Measurements from ENCODE around the gene ITGA7.

ITGA7 gene

DNA sequence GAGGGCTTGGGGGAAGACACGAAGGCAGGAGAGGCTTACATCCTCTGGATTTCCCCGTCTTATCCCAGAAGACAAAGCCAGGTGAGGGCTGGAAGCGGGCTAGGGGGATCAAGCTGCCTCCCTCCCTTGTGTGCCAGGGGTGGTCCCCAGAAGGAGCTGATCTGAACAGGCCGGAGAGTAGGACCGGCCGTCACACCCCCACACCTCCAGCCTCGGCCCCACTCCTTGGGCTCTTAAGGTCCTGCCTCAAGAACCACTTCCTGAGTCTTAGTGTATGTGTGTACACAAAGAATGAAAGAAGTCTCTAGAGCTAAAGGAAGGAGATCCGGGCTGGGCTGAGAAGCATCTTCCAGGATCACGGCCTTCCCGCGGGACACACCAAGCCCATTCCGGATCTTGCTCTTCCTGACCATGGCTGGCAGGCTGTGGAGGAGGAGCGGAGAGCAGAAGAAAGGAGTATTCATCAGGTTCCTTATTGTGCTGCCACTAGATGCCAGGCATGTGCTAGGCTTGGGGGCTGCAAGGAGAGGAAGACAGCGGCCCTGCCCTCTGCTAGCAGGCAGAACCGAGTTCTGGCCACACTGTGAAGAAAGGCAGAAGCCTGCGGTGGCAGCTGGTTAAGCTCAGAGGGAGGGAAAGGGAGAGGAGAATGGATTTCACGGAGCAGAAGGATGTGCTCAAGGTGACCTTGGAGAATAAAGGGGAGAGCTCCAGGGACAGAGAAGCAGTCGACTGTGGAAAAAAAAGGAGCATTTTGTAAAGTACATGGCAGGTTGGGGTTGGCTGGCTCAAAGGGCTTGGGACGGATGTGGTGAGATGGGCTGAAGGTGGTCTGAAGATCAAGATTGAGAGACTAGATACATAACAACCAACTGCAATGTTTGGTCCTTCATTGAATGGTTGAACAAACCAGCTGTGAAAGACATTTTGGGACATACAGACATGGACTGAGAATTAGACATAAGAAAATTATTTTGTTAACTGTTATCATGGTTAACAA is 22.4 kb upstream of the ITGA7 start:
- peak in 1 of 2 experiments; percentile 65 for DNase-seq (ENCODE audit: low read depth in 1 of 2, low spot score in 1 of 2)
- no peak for TF ChIP-seq JUND (IDR thresholded peaks at IDR 0.05; ENCODE audit: low read depth)
- in situ Hi-C loops (cut with HindIII; ENCODE audit: low pct_unique_long_range_greater_than_20kb, low sequenced_read_pairs): no loop called here

- TF ChIP-seq JUND (IDR thresholded peaks at IDR 0.05; ENCODE audit: low read depth): no peak
- peak; percentile 95 to 99 for DNase-seq (ENCODE audit: low read depth in 1 of 2, low spot score in 1 of 2)
- in situ Hi-C loops (cut with HindIII; ENCODE audit: low pct_unique_long_range_greater_than_20kb, low sequenced_read_pairs): no loop called here
Measured at GRCh38 chr12:55728939-55729818, 21.5 kb upstream of the ITGA7 start, which contains the start of gene CD63. CD63 (minus strand) TSS chr12:55729009; CDS start chr12:55728341, 668 bp downstream.

GRCh38 chr12:55728186-55728938 is 20.7 kb upstream of the ITGA7 start:
- in situ Hi-C loops (cut with HindIII; ENCODE audit: low pct_unique_long_range_greater_than_20kb, low sequenced_read_pairs): no loop called here
- TF ChIP-seq JUND (IDR thresholded peaks at IDR 0.05; ENCODE audit: low read depth): no peak
- DNase-seq (ENCODE audit: low read depth in 1 of 2, low spot score in 1 of 2): peak in 1 of 2 experiments; percentile 73

DNA sequence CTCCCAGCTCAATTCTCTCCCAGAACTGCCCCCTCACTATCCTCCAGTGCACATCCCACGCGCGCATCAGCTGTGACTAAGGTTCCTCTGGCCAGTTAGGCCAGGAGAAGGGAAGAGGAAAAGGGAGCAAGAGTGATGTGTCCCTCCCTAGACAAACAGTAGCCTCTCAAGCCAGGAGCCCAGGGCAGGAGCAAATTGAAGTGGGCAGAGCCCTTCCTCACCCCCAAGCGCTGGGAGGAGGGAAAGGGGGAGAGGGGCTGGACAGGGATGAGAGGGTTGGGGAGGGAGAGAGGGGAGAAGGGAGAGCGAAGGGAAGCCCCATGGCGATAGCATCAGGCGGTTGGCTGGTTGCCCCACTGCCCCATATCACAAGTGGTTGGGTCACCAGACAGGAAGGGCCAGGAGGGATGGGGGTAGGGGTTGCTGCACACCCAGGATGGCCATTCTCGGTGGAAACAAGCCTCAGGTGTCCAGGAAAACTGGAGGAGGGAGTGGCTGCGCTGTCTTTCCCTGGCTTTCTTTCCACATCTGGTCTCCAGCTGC is 20.0 kb upstream of the ITGA7 start:
- DNase-seq (ENCODE audit: low read depth in 1 of 2, low spot score in 1 of 2): peak in 1 of 2 experiments; percentile 55
- in situ Hi-C loops (cut with HindIII; ENCODE audit: low pct_unique_long_range_greater_than_20kb, low sequenced_read_pairs): no loop called here

GRCh38 chr12:55726971-55727370 is 19.3 kb upstream of the ITGA7 start:
- TF ChIP-seq JUND (IDR thresholded peaks at IDR 0.05; ENCODE audit: low read depth): no peak
- in situ Hi-C loops (cut with HindIII; ENCODE audit: low pct_unique_long_range_greater_than_20kb, low sequenced_read_pairs): no loop called here
- no peak for DNase-seq (ENCODE audit: low read depth in 1 of 2, low spot score in 1 of 2)

More for the DNA sequence above, 20.0 kb upstream of the ITGA7 start:
- TF ChIP-seq JUND (IDR thresholded peaks at IDR 0.05; ENCODE audit: low read depth): no peak

DNA sequence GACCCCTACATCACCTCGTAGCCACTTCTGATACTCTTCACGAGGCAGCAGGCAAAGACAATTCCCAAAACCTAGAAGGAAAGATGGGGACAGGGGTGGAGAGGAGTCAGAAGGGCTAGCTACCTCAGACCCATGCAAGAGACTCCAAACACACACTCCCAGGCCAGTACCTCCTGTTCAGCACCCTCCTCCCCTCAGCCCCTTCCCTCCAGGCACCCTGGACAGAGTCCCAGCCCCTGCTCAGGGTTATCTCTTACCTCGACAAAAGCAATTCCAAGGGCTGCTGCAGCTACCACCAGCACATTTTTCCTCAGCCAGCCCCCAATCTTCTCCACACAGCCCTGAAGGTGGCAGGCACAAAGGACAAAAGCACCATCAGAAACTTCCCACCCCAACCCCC is 17.9 kb upstream of the ITGA7 start:
- in situ Hi-C loops (cut with HindIII; ENCODE audit: low pct_unique_long_range_greater_than_20kb, low sequenced_read_pairs): no loop called here
- no peak for TF ChIP-seq JUND (IDR thresholded peaks at IDR 0.05; ENCODE audit: low read depth)
- DNase-seq (ENCODE audit: low read depth in 1 of 2, low spot score in 1 of 2): no peak

DNA sequence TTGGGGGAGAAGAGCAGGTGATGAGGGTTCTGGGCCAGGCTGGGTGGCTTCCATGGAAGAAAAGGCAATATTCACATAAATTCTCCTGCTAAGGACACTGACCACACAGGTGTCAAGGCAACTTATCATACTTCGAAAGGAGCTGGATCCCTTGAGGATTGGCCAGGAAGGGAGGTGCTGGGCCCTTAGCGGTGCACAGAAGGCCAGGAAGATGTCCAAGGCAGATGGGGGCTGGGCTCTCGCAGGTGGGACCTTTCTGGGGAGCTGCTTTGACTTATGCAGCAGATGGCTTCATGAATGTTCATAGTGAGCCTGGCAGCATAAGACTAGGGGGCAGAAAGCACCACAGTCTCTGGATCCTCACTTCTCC is 17.2 kb upstream of the ITGA7 start:
- in situ Hi-C loops (cut with HindIII; ENCODE audit: low pct_unique_long_range_greater_than_20kb, low sequenced_read_pairs): no loop called here
- DNase-seq (ENCODE audit: low read depth in 1 of 2, low spot score in 1 of 2): no peak
- no peak for TF ChIP-seq JUND (IDR thresholded peaks at IDR 0.05; ENCODE audit: low read depth)

DNA sequence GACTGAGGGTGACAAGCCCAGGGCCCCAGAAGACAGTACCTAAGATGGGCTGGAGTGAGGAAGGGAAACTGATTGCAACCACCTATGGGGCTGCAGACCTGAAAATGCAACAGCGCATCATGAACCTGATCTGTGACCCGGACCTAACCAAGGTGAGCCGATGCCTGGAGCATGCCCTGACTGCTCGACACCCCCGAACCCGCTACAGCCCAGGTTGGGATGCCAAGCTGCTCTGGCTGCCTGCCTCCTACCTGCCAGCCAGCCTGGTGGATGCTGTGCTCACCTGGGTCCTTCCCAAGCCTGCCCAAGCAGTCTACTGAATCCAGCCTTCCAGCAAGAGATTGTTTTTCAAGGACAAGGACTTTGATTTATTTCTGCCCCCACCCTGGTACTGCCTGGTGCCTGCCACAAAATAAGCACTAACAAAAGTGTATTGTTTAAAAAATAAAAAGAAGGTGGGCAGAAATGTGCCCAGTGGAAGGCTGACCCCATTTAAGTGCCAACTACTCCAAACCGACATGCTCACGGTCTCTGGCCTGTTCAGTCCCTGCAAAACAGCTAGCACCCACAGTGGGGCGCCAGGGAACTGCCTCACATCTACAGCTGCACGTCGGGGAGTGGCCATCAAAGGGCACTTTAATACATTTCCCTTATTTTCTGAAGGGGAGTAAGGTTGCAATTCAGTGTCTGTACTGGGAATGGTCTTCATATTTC is 16.7 kb upstream of the ITGA7 start:
- DNase-seq (ENCODE audit: low read depth in 1 of 2, low spot score in 1 of 2): peak in 1 of 2 experiments; percentile 82
- no peak for TF ChIP-seq JUND (IDR thresholded peaks at IDR 0.05; ENCODE audit: low read depth)
- in situ Hi-C loops (cut with HindIII; ENCODE audit: low pct_unique_long_range_greater_than_20kb, low sequenced_read_pairs): no loop called here

DNA sequence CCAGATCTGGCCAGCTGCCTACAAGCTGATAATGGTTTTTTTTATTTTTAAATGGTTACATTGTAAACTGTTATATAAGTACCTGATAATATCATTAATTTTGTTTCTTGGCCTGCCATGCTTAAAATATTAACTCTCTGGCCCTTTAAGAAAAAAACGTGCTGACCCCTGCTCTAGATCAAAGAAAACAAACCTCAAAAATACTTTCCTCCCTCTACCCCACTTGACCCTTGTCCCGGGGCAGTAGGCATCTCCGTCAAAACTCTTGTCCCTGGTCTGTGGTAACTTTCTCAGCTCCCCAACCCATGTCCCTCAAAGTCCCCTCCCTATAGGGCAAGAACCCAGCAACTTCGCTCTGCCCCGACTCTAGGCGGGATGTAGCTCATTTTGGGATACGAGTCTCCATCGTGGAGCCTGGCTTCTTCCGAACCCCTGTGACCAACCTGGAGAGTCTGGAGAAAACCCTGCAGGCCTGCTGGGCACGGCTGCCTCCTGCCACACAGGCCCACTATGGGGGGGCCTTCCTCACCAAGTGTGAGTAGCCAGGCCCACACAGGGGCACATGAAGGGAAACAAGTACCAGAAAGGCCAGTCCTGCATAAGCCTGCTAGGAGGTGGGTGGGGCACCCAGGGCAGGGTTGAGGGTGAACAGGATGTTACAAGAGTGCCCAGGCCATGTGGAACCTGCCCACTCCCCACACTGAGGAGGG is 16.0 kb upstream of the ITGA7 start:
- no peak for DNase-seq (ENCODE audit: low read depth in 1 of 2, low spot score in 1 of 2)
- in situ Hi-C loops (cut with HindIII; ENCODE audit: low pct_unique_long_range_greater_than_20kb, low sequenced_read_pairs): no loop called here
- TF ChIP-seq JUND (IDR thresholded peaks at IDR 0.05; ENCODE audit: low read depth): no peak

DNA sequence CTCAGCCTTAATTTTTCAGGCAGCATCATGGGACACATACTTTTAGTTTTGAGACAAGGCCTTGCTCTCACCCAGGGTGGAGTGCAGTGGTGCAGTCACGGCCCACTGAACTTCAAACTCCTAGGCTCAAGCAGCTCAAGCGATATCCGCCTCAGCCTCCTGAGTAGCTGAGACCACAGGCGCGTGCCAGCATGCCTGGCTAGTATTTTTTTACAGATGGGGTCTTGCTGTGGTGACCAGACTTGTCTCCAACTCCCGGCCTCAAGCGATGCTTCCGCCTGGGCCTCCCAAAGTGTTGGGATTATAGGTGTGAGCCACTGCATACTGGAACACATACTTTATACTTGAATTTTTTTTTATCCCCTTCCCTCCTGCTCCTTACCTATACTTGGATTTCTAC is 15.2 kb upstream of the ITGA7 start:
- DNase-seq (ENCODE audit: low read depth in 1 of 2, low spot score in 1 of 2): no peak
- in situ Hi-C loops (cut with HindIII; ENCODE audit: low pct_unique_long_range_greater_than_20kb, low sequenced_read_pairs): no loop called here
- no peak for TF ChIP-seq JUND (IDR thresholded peaks at IDR 0.05; ENCODE audit: low read depth)

Data from T47D (cell line).